CD4-positive, alpha-beta T cell (primary cell): ENCODE measurements around the gene MYORG. TPM values are rescaled to one million over a fixed set of nuclear protein-coding genes. Genes with fewer than 3 reads are reported as not detected.
A peak's percentile ranks its signal among the peaks of the same experiment; 100 is the strongest.

ENCODE experiments used
- ATAC-seq: fragments of 200-7000 bp; cut with Tn5 transposase; one replicate; pipeline ENCODE4 v1.10.0; 2022; ENCODE audit warnings: mild to moderate bottlenecking; ENCODE audit not compliant: poor library complexity
- CTCF ChIA-PET: fragments of 350-600 bp; sonication (Branson Sonifier 250); formaldehyde crosslinking; loops from one replicate; lab custom pipeline; 2021; ENCODE audit warnings: antibody characterized with exemption, inconsistent platforms; lab: Charles Lee
- POLR2A ChIA-PET: fragments of 350-600 bp; sonication (Branson Sonifier 250); formaldehyde crosslinking; loops from one replicate; lab custom pipeline; 2021; ENCODE audit warnings: antibody characterized with exemption, inconsistent platforms; lab: Charles Lee
- DNase-seq, 14 experiments: peaks; one replicate each; pipeline ENCODE4 v3.0.0-alpha.2; 2013 to 2020; ENCODE audit warnings: mixed read lengths in 2 of 14
- H3K27ac ChIP-seq, 2 donors: one replicate each; pipeline versions ENCODE4 v1.5.1 to v1.7.0; 2013; ENCODE audit warnings: low read length in 2 of 2, low read depth in 1 of 2, mild to moderate bottlenecking in 1 of 2
- H3K27me3 ChIP-seq, 2 experiments: 1 replicate in 1 of 2; 2 replicates in 1 of 2; pipeline versions ENCODE4 v1.6.1 to v1.7.0; 2013; ENCODE audit warnings: low read length in 2 of 2, control low read depth in 1 of 2, mild to moderate bottlenecking in 1 of 2, moderate library complexity in 1 of 2; ENCODE audit not compliant: insufficient read depth in 2 of 2, control insufficient read depth in 1 of 2
- H3K36me3 ChIP-seq: one replicate; pipeline ENCODE4 v1.6.1; 2013; ENCODE audit warnings: low read length, control low read depth; ENCODE audit not compliant: insufficient read depth
- H3K4me1 ChIP-seq: one replicate; pipeline ENCODE4 v1.6.1; 2013; ENCODE audit warnings: low read length, control low read depth; ENCODE audit not compliant: insufficient read depth
- H3K4me3 ChIP-seq: one replicate; pipeline ENCODE4 v1.5.1; 2013; ENCODE audit warnings: mild to moderate bottlenecking, low read length, moderate library complexity
- H3K9me3 ChIP-seq, 2 experiments: 1 replicate in 1 of 2; 2 replicates in 1 of 2; pipeline versions ENCODE4 v1.6.1 to v1.7.0; 2013; ENCODE audit warnings: low read length in 2 of 2, mild to moderate bottlenecking in 2 of 2, control low read depth in 1 of 2, moderate library complexity in 1 of 2; ENCODE audit not compliant: control insufficient read depth in 1 of 2, insufficient read depth in 1 of 2
- H3K27ac Mint-ChIP-seq: one replicate; pipeline ENCODE4 v1.8.0; 2020; ENCODE audit warnings: mixed read lengths
- H3K27me3 Mint-ChIP-seq: one replicate; pipeline ENCODE4 v1.8.0; 2021; ENCODE audit warnings: mixed read lengths
- H3K36me3 Mint-ChIP-seq: one replicate; pipeline ENCODE4 v1.8.0; 2021; ENCODE audit warnings: low read depth, mixed read lengths
- H3K4me1 Mint-ChIP-seq: one replicate; pipeline ENCODE4 v1.8.0; 2021; ENCODE audit warnings: low read depth, mixed read lengths
- H3K4me3 Mint-ChIP-seq: one replicate; pipeline ENCODE4 v1.8.0; 2020; ENCODE audit warnings: mild to moderate bottlenecking, mixed read lengths
- H3K9me3 Mint-ChIP-seq: one replicate; pipeline ENCODE4 v1.8.0; 2020; ENCODE audit warnings: mixed read lengths
- CTCF ChIP-seq: fragments of 200-600 bp; IDR thresholded peaks from one replicate; pipeline ENCODE4 v1.8.0; 2022; ENCODE audit warnings: antibody characterized with exemption, mild to moderate bottlenecking
- intact Hi-C, 2 experiments: fragments of 100-400 bp; cut with DNase I in 1 of 2; cut with micrococcal nuclease in 1 of 2; formaldehyde crosslinking; loops; one replicate each; pipeline versions ENCODE4 v1.15.1 to v1.9.0; 2023 to 2025; cut with DNase I, micrococcal nuclease
- total RNA-seq, 174 experiments: library from RNA in 2 of 174; stranded (reverse) in 2 of 174; gene quantifications; one replicate each; pipeline ENCODE4 v1.2.3 and lab custom pipeline; 2021 to 2026

Gene MYORG
- total RNA-seq, 2 experiments from 2014 or later, result 0.42 to 0.58 TPM

GRCh38 chr9:34413231-34413852 is 36.6 kb upstream of the MYORG start:
- H3K36me3 Mint-ChIP-seq, result peaks cover 3% of the 10 kb centered on the region
- no peaks in the 10 kb centered on the region for H3K4me1 Mint-ChIP-seq
- no peaks in the 10 kb centered on the region for H3K9me3 Mint-ChIP-seq
- Histone ChIP-seq H3K27me3 (no peaks in the 10 kb centered on the region), H3K9me3 (no peaks in the 10 kb centered on the region), H3K4me1 (no peaks in the 10 kb centered on the region), H3K36me3 (no peaks in the 10 kb centered on the region), H3K4me3 (no peak overlapping the region), H3K27ac (no peak overlapping the region)
- no peak overlapping the region for H3K4me3 Mint-ChIP-seq
- intact Hi-C loops, result no loop called here
- ChIA-PET CTCF (no interaction called here), POLR2A (no interaction called here)
- no peak for ATAC-seq
- no peak overlapping the region for H3K27ac Mint-ChIP-seq
- peak in 7 of 14 experiments; percentile 5 to 28 (median 23) for DNase-seq
- TF ChIP-seq CTCF, result no peak
- no peaks in the 10 kb centered on the region for H3K27me3 Mint-ChIP-seq

DNA sequence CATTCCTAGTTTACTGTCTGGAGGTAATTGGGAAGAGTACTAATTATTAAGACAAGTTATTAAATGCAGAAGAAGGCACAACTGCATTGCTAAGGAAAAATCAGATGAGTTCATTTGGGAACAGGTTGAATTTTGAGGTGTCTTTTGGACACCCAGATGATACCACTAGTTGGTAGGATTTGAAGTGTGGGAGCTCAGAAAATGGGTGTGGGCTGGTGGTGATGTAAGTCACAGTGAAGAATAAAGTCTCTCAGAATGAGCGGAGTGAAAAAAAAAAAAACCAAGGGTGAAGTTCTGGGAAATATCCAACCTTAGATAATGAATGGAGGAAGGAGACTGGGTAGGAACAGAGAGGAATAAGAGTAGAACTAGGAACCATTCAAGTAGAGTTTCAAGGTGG is 35.6 kb upstream of the MYORG start:
- H3K36me3 Mint-ChIP-seq, result no peaks in the 10 kb centered on the region
- CTCF ChIA-PET, result no interaction called here
- no peaks in the 10 kb centered on the region for H3K4me1 Mint-ChIP-seq
- Histone ChIP-seq H3K4me1 (no peaks in the 10 kb centered on the region), H3K27ac (no peak overlapping the region), H3K9me3 (no peaks in the 10 kb centered on the region), H3K27me3 (no peaks in the 10 kb centered on the region), H3K36me3 (no peaks in the 10 kb centered on the region), H3K4me3 (no peak overlapping the region)
- no peak for TF ChIP-seq CTCF
- H3K4me3 Mint-ChIP-seq, result no peak overlapping the region
- POLR2A ChIA-PET, result no interaction called here
- DNase-seq (no peak), ATAC-seq (no peak)
- H3K9me3 Mint-ChIP-seq, result no peaks in the 10 kb centered on the region
- intact Hi-C loops, result no loop called here
- no peaks in the 10 kb centered on the region for H3K27me3 Mint-ChIP-seq
- no peak overlapping the region for H3K27ac Mint-ChIP-seq

DNA sequence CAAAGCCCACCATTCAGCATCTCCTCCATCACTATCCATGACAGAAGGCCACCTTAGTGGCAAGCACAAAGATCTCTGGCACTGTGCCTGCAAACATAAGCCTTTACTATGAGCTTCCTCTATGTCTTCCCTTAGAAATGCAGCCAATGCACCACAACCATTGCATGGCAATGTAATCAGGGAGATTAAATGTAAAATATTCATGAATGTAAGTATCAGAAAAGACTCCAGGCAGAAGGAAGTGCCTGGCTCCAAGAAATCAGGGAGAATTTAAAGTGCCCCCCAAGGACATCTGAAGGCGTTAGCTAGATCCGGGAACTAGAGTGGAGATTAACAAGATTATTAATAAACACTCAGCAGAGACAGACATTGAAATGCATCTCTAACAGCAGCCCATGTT is 32.5 kb upstream of the MYORG start:
- Histone ChIP-seq H3K4me1 (no peaks in the 10 kb centered on the region), H3K4me3 (no peak overlapping the region), H3K27ac (no peak overlapping the region), H3K27me3 (no peaks in the 10 kb centered on the region), H3K36me3 (peaks cover 4% of the 10 kb centered on the region), H3K9me3 (no peaks in the 10 kb centered on the region)
- DNase-seq (no peak), ATAC-seq (no peak)
- POLR2A ChIA-PET, result no interaction called here
- Mint-ChIP-seq H3K36me3 (no peaks in the 10 kb centered on the region), H3K9me3 (no peaks in the 10 kb centered on the region), H3K4me3 (no peak overlapping the region), H3K4me1 (no peaks in the 10 kb centered on the region), H3K27ac (no peak overlapping the region), H3K27me3 (no peaks in the 10 kb centered on the region)
- CTCF ChIA-PET, result no interaction called here
- intact Hi-C loops, result no loop called here
- TF ChIP-seq CTCF, result no peak
